Measurements from ENCODE around the gene CELSR2. TPM values are rescaled to one million over a fixed set of nuclear protein-coding genes. Genes with fewer than 3 reads are reported as not detected.

CELSR2 gene
- total and polyA plus RNA-seq, 11 donors, result 1.6 to 11.9 (median 7.4) TPM

- ATAC-seq (no peak), DNase-seq (peak in 2 of 5 donors; percentile 20 to 62)
- TF ChIP-seq CTCF (IDR thresholded peaks at IDR 0.05) (no peak), POLR2A (IDR thresholded peaks at IDR 0.05) (no peak)
- Histone ChIP-seq H3K27ac (peak overlapping the region in 1 of 12 donors; percentile 28), H3K9me3 (no peaks in the 10 kb centered on the region), H3K4me1 (peaks cover 0 to 33% (median 20%) of the 10 kb centered on the region in 12 donors), H3K27me3 (peaks cover 0 to 21% (median 0%) of the 10 kb centered on the region in 9 donors), H3K4me3 (peak overlapping the region; percentile 21 to 85 (median 57)), H3K36me3 (no peaks in the 10 kb centered on the region)
- WGBS, 4 donors, result 0 to 3% (median 2%) methylated on average over 1 to 80 of the region's 80 CpGs
- intact Hi-C loops (cut with DNase I), result loop anchor here in 1 of 10 donors (10.0 kb wide), 1 partner anchor 135 kb away; the partner anchor contains the start of gene ELAPOR1
Measured at GRCh38 chr1:109249654-109250401, 489 bp downstream of the CELSR2 start.

- ATAC-seq (no peak), DNase-seq (peak in 2 of 5 donors; percentile 18 to 55)
- H3K36me3 ChIP-seq, result no peaks in the 10 kb centered on the region
- intact Hi-C loops (cut with DNase I), result loop anchor here in 1 of 10 donors (10.0 kb wide), 1 partner anchor 136 kb away; the partner anchor contains the start of gene ELAPOR1
- no peak for TF ChIP-seq POLR2A (IDR thresholded peaks at IDR 0.05)
- no peak for TF ChIP-seq CTCF (IDR thresholded peaks at IDR 0.05)
- H3K4me3 ChIP-seq, result peak overlapping the region in 7 of 12 donors; percentile 21 to 71 (median 64)
- peaks cover 0 to 21% (median 0%) of the 10 kb centered on the region in 9 donors for H3K27me3 ChIP-seq
- peaks cover 0 to 41% (median 21%) of the 10 kb centered on the region in 12 donors for H3K4me1 ChIP-seq
- 90 to 93% (median 92%) methylated on average over 19 to 33 of the region's 33 CpGs for WGBS, 4 donors
- H3K9me3 ChIP-seq, result no peaks in the 10 kb centered on the region
- no peak overlapping the region for H3K27ac ChIP-seq
Measured at GRCh38 chr1:109250454-109251276, 1.3 kb downstream of the CELSR2 start.

GRCh38 chr1:109251277-109252166 lies 2.2 kb downstream of the CELSR2 start:
- intact Hi-C loops (cut with DNase I), result loop anchor here in 1 of 10 donors (10.0 kb wide), 1 partner anchor 137 kb away; the partner anchor contains the start of gene ELAPOR1
- no peak for ATAC-seq
- Histone ChIP-seq H3K9me3 (no peaks in the 10 kb centered on the region), H3K36me3 (no peaks in the 10 kb centered on the region), H3K4me3 (no peak overlapping the region), H3K27ac (no peak overlapping the region), H3K4me1 (peaks cover 0 to 41% (median 21%) of the 10 kb centered on the region in 12 donors), H3K27me3 (peaks cover 0 to 21% (median 0%) of the 10 kb centered on the region in 9 donors)
- WGBS, 4 donors, result 94 to 97% (median 96%) methylated on average over 31 to 32 of the region's 32 CpGs
- TF ChIP-seq POLR2A (IDR thresholded peaks at IDR 0.05) (no peak), CTCF (IDR thresholded peaks at IDR 0.05) (no peak)
- peak in 2 of 5 donors; percentile 24 to 39 for DNase-seq
